Measurements from ENCODE around the gene PFDN1.

Gene PFDN1

GRCh38 chr5:140232731-140233130 lies 70.2 kb downstream of the PFDN1 start:
- no peak for TF ChIP-seq CTCF (conservative IDR thresholded peaks at IDR 0.05; ENCODE audit: low read depth)
- ChIA-PET POLR2A (ENCODE audit: low non-redundant PET) (interaction anchor here (1.1 kb wide), 1 partner anchor 114 kb away, joined by 3 read pairs; the partner anchor contains the start of gene HBEGF), CTCF (interaction anchor here (0.6 kb wide), 1 partner anchor 452 kb away, joined by 5 read pairs; no protein-coding TSS in a partner anchor)
- no peak for DNase-seq (ENCODE audit: low spot score)
- no peak overlapping the region for H3K27ac ChIP-seq

GRCh38 chr5:140230373-140230772 lies 72.5 kb downstream of the PFDN1 start:
- CTCF ChIA-PET, result no interaction called here

GRCh38 chr5:140228364-140228837 lies 74.5 kb downstream of the PFDN1 start:
- ChIA-PET CTCF (no interaction called here), POLR2A (ENCODE audit: low non-redundant PET) (no interaction called here)
- H3K27ac ChIP-seq, result no peak overlapping the region
- no peak for TF ChIP-seq CTCF (conservative IDR thresholded peaks at IDR 0.05; ENCODE audit: low read depth)
- DNase-seq (ENCODE audit: low spot score), result no peak

More at GRCh38 chr5:140230373-140230772, 72.5 kb downstream of the PFDN1 start:
- POLR2A ChIA-PET (ENCODE audit: low non-redundant PET), result no interaction called here
- no peak for DNase-seq (ENCODE audit: low spot score)
- TF ChIP-seq CTCF (conservative IDR thresholded peaks at IDR 0.05; ENCODE audit: low read depth), result no peak
- H3K27ac ChIP-seq, result no peak overlapping the region

- TF ChIP-seq CTCF (conservative IDR thresholded peaks at IDR 0.05; ENCODE audit: low read depth), result no peak
- no peak overlapping the region for H3K27ac ChIP-seq
- ChIA-PET CTCF (interaction anchor here (0.9 to 1.1 kb wide), 2 partner anchors 12 to 125 kb away, joined by 3 to 6 read pairs; no protein-coding TSS in a partner anchor), POLR2A (ENCODE audit: low non-redundant PET) (no interaction called here)
- no peak for DNase-seq (ENCODE audit: low spot score)
These were observed 75.9 kb downstream of the PFDN1 start for GRCh38 chr5:140227046-140227445.

- TF ChIP-seq CTCF (conservative IDR thresholded peaks at IDR 0.05; ENCODE audit: low read depth), result no peak
- ChIA-PET POLR2A (ENCODE audit: low non-redundant PET) (no interaction called here), CTCF (interaction anchor here (0.7 to 1.2 kb wide), 3 partner anchors 18 to 437 kb away, joined by 4 read pairs; no protein-coding TSS in a partner anchor)
These were observed 77.5 kb downstream of the PFDN1 start for GRCh38 chr5:140225396-140225795.

GRCh38 chr5:140224658-140225057 lies 78.2 kb downstream of the PFDN1 start:
- no peak for TF ChIP-seq CTCF (conservative IDR thresholded peaks at IDR 0.05; ENCODE audit: low read depth)
- no peak for DNase-seq (ENCODE audit: low spot score)
- ChIA-PET CTCF (interaction anchor here (1.2 kb wide), 1 partner anchor 56 kb away, joined by 4 read pairs; no protein-coding TSS in a partner anchor), POLR2A (ENCODE audit: low non-redundant PET) (no interaction called here)
- no peak overlapping the region for H3K27ac ChIP-seq

More at GRCh38 chr5:140225396-140225795, 77.5 kb downstream of the PFDN1 start:
- no peak overlapping the region for H3K27ac ChIP-seq
- no peak for DNase-seq (ENCODE audit: low spot score)
